Hematopoietic multipotent progenitor cell (in vitro differentiated cells): Measurements from ENCODE around the gene SEC16A. TPM values are rescaled to one million over a fixed set of nuclear protein-coding genes. Genes with fewer than 3 reads are reported as not detected.

Experiments
- DNase-seq, 3 donors: peaks; one replicate each; pipeline ENCODE4 v3.0.0-alpha.2; 2011 to 2015; ENCODE audit warnings: low read depth in 2 of 3, low spot score in 2 of 3
- total RNA-seq: library from RNA; depleted of rRNA; stranded (reverse); fragments of >200 nt; gene quantifications from one replicate; pipeline ENCODE4 v1.2.3, GENCODE V29; 2012

SEC16A gene
- 39.9 TPM for total RNA-seq

GRCh38 chr9:136482793-136483588 is at the start of gene SEC16A:
TSS of gene SEC16A (minus strand) at chr9:136483040. CDS start at chr9:136477615, 5,425 bp downstream.
- DNase-seq = peak; percentile 99 to 100 (median 99)

- DNase-seq = peak in 1 of 3 donors; percentile 37
These were observed 49.3 kb upstream of the SEC16A start for GRCh38 chr9:136531904-136532798.

- DNase-seq = no peak
These were observed 48.5 kb upstream of the SEC16A start for GRCh38 chr9:136531186-136531903.

GRCh38 chr9:136530461-136531089 is 47.7 kb upstream of the SEC16A start:
- DNase-seq = no peak

- peak in 2 of 3 donors; percentile 89 to 95 for DNase-seq
These were observed 46.9 kb upstream of the SEC16A start for GRCh38 chr9:136529516-136530460.

GRCh38 chr9:136528716-136529341 is 46.0 kb upstream of the SEC16A start:
- DNase-seq = no peak

- DNase-seq = peak in 1 of 3 donors; percentile 33
These were observed 45.2 kb upstream of the SEC16A start for GRCh38 chr9:136527721-136528710.

- DNase-seq = no peak
These were observed 44.3 kb upstream of the SEC16A start for GRCh38 chr9:136527131-136527530.

GRCh38 chr9:136526625-136527066 is 43.8 kb upstream of the SEC16A start:
- DNase-seq = no peak

- no peak for DNase-seq
These were observed 43.1 kb upstream of the SEC16A start for GRCh38 chr9:136525841-136526499.

GRCh38 chr9:136525207-136525606 is 42.4 kb upstream of the SEC16A start:
- DNase-seq = no peak

- no peak for DNase-seq
These were observed 39.7 kb upstream of the SEC16A start for GRCh38 chr9:136522314-136523237.

GRCh38 chr9:136521537-136521936 is 38.7 kb upstream of the SEC16A start:
- no peak for DNase-seq

- DNase-seq = no peak
These were observed 37.3 kb upstream of the SEC16A start for GRCh38 chr9:136520053-136520540.

- DNase-seq = no peak
These were observed 36.6 kb upstream of the SEC16A start for GRCh38 chr9:136519263-136520052.
